HepG2 (cell line): ENCODE results near the gene TRAPPC12. TPM values are rescaled to one million over a fixed set of nuclear protein-coding genes. Genes with fewer than 3 reads are reported as not detected.
A peak's percentile ranks its signal among the peaks of the same experiment; 100 is the strongest.

Experiments
- GATAD2A ChIP-seq: IDR thresholded peaks from 2 replicates; pipeline ENCODE4 v1.6.1; 2016
- NFATC3 ChIP-seq: sonication (generic); formaldehyde crosslinking; IDR thresholded peaks from 2 replicates; pipeline ENCODE4 v1.5.1; 2020; ENCODE audit warnings: mild to moderate bottlenecking, missing genetic modification reagents
- NR2F6 ChIP-seq, 2 experiments: IDR thresholded peaks; 2 replicates each; pipeline ENCODE4 v1.6.1; 2016; ENCODE audit warnings: antibody characterized with exemption in 1 of 2, mild to moderate bottlenecking in 1 of 2
- POLR2AphosphoS2 ChIP-seq: IDR thresholded peaks from 2 replicates; pipeline ENCODE4 v1.6.1; 2011; ENCODE audit warnings: low read depth, low read length, improper control_type of control experiment
- PRPF4 ChIP-seq: fragments of 200-400 bp; formaldehyde crosslinking; IDR thresholded peaks from 2 replicates; pipeline ENCODE4 v1.6.1; 2016; ENCODE audit warnings: low read length, low read depth; ENCODE audit not compliant: poor library complexity, severe bottlenecking
- TFAP4 ChIP-seq: sonication (generic); IDR thresholded peaks from 2 replicates; pipeline ENCODE4 v1.6.1; 2016; ENCODE audit warnings: low read depth, borderline replicate concordance
- TIGD3 ChIP-seq: sonication (generic); formaldehyde crosslinking; IDR thresholded peaks from 2 replicates; pipeline ENCODE4 v1.5.1; 2020; ENCODE audit warnings: mild to moderate bottlenecking, missing genetic modification reagents, borderline replicate concordance
- ZHX2 ChIP-seq, 2 experiments: sonication (generic) in 1 of 2; formaldehyde crosslinking in 1 of 2; IDR thresholded peaks; 2 replicates each; pipeline versions ENCODE4 v1.6.1 to v1.9.0; 2014 to 2022; ENCODE audit warnings: antibody characterized with exemption in 1 of 2, borderline replicate concordance in 1 of 2, inconsistent platforms in 1 of 2, low read depth in 1 of 2, missing genetic modification reagents in 1 of 2
- ZNF33A ChIP-seq: sonication (generic); formaldehyde crosslinking; IDR thresholded peaks from 2 replicates; pipeline ENCODE4 v1.5.1; 2020; ENCODE audit warnings: missing genetic modification reagents, mild to moderate bottlenecking, moderate library complexity, borderline replicate concordance
- ZNF788 ChIP-seq: sonication (generic); formaldehyde crosslinking; IDR thresholded peaks from 2 replicates; pipeline ENCODE4 v1.5.0; 2020; ENCODE audit warnings: mild to moderate bottlenecking, missing genetic modification reagents, borderline replicate concordance
- ZSCAN31 ChIP-seq: sonication (generic); formaldehyde crosslinking; IDR thresholded peaks from 2 replicates; pipeline ENCODE4 v1.5.0; 2020; ENCODE audit warnings: low read depth, mild to moderate bottlenecking, missing genetic modification reagents
- polyA plus RNA-seq, 8 experiments: library from polyadenylated mRNA; depleted of rRNA in 3 of 8; stranded (reverse) in 7 of 8; unstranded in 1 of 8; fragments of >200 nt; fragmentation: Illumina TruSeq in 4 of 8; extraction: Trizol in 4 of 8; gene quantifications; 2 replicates each; pipeline versions ENCODE4 v1.2.1 to v1.2.3, GENCODE V29; 2011 to 2016; ENCODE audit warnings: low read depth in 4 of 8, missing spikeins in 1 of 8, mixed read lengths in 1 of 8; ENCODE audit not compliant: insufficient read depth in 1 of 8
- total RNA-seq, 5 experiments: library from RNA; depleted of rRNA; stranded (reverse); fragments of >200 nt; fragmentation: Illumina TruSeq; extraction: Trizol; gene quantifications; 2 replicates each; pipeline ENCODE4 v1.2.3, GENCODE V29; 2016; ENCODE audit warnings: low read depth in 1 of 5
- TF ChIP-seq, protein P1 (sequence below): sonication (generic); formaldehyde crosslinking; IDR thresholded peaks from 2 replicates; pipeline ENCODE4 v1.4.0; 2020; ENCODE audit warnings: missing genetic modification reagents
- TF ChIP-seq, protein P2 (sequence below): sonication (generic); formaldehyde crosslinking; IDR thresholded peaks from 2 replicates; pipeline ENCODE4 v1.8.1; 2023; ENCODE audit warnings: mild to moderate bottlenecking, missing genetic modification reagents

Gene TRAPPC12
- total and polyA plus RNA-seq, 2 of the 13 experiments (the other 11 are each of a cell fraction or from before 2014, with no cell fraction given) = 46.4 to 97.7 TPM

GRCh38 chr2:3379647-3380534, at the start of gene TRAPPC12 (continued):
- peak; percentile 94; the same call in 1 of the 2 replicates for TF ChIP-seq ZNF788 (CRISPR knock-in tag)
- no peak; the same call in 1 of the 2 replicates for TF ChIP-seq TFAP4
- peak; percentile 94; the same call in 1 of the 2 replicates for TF ChIP-seq ZNF33A (CRISPR knock-in tag)
- TF ChIP-seq ZSCAN31 = peak; percentile 83; the same call in 1 of the 2 replicates
- TF ChIP-seq NFATC3 = peak; percentile 97
- peak; percentile 21; the same call in 1 of the 2 replicates for TF ChIP-seq ZHX2 (IDR thresholded peaks at IDR 0.05; ENCODE audit: low read depth)
- 0 out of 2 replicates have a peak, but pooled peaks have one; percentile 60 for TF ChIP-seq ZHX2 (CRISPR knock-in tag; IDR thresholded peaks at IDR 0.05; ENCODE audit: borderline replicate concordance)
- TF ChIP-seq PRPF4 = no peak
- TF ChIP-seq NR2F6 (IDR thresholded peaks at IDR 0.05) = peak; percentile 71
- peak; percentile 68 for TF ChIP-seq NR2F6 (CRISPR knock-in tag; IDR thresholded peaks at IDR 0.05)
- TF ChIP-seq, protein P1, sequence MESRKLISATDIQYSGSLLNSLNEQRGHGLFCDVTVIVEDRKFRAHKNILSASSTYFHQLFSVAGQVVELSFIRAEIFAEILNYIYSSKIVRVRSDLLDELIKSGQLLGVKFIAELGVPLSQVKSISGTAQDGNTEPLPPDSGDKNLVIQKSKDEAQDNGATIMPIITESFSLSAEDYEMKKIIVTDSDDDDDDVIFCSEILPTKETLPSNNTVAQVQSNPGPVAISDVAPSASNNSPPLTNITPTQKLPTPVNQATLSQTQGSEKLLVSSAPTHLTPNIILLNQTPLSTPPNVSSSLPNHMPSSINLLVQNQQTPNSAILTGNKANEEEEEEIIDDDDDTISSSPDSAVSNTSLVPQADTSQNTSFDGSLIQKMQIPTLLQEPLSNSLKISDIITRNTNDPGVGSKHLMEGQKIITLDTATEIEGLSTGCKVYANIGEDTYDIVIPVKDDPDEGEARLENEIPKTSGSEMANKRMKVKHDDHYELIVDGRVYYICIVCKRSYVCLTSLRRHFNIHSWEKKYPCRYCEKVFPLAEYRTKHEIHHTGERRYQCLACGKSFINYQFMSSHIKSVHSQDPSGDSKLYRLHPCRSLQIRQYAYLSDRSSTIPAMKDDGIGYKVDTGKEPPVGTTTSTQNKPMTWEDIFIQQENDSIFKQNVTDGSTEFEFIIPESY (CRISPR knock-in tag) = peak; percentile 39
- TF ChIP-seq GATAD2A (CRISPR knock-in tag) = peak; percentile 60
- TF ChIP-seq, protein P2, sequence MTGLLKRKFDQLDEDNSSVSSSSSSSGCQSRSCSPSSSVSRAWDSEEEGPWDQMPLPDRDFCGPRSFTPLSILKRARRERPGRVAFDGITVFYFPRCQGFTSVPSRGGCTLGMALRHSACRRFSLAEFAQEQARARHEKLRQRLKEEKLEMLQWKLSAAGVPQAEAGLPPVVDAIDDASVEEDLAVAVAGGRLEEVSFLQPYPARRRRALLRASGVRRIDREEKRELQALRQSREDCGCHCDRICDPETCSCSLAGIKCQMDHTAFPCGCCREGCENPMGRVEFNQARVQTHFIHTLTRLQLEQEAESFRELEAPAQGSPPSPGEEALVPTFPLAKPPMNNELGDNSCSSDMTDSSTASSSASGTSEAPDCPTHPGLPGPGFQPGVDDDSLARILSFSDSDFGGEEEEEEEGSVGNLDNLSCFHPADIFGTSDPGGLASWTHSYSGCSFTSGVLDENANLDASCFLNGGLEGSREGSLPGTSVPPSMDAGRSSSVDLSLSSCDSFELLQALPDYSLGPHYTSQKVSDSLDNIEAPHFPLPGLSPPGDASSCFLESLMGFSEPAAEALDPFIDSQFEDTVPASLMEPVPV (CRISPR knock-in tag) = peak; percentile 95
- TF ChIP-seq TIGD3 (CRISPR knock-in tag) = peak; percentile 96
- TF ChIP-seq POLR2AphosphoS2 = peak; percentile 65; the same call in 1 of the 2 replicates
